Astrocyte (in vitro differentiated cells and primary cell): ENCODE data around the gene ARID3C. TPM values are rescaled to one million over a fixed set of nuclear protein-coding genes. Genes with fewer than 3 reads are reported as not detected.

Experiments
- DNase-seq: peaks from one replicate; pipeline ENCODE4 v3.0.0-alpha.2; 2010; ENCODE audit warnings: low read depth
- FAIRE-seq: peaks from 2 replicates; lab custom pipeline; 2011; peaks lifted over from hg19 to GRCh38; lab: Jason Lieb, UNC
- H2AFZ ChIP-seq: 2 replicates; pipeline ENCODE4 v1.6.0; 2012; ENCODE audit warnings: low read depth, low read length, inconsistent platforms
- H3K27ac ChIP-seq: 2 replicates; pipeline ENCODE4 v1.5.1; 2011; ENCODE audit warnings: low read depth, low read length, inconsistent platforms
- H3K27me3 ChIP-seq: 2 replicates; pipeline ENCODE4 v1.6.0; 2011; ENCODE audit warnings: low read length, inconsistent platforms; ENCODE audit not compliant: insufficient read depth
- H3K36me3 ChIP-seq: 2 replicates; pipeline ENCODE4 v1.5.1; 2011; ENCODE audit warnings: low read length, inconsistent platforms; ENCODE audit not compliant: insufficient read depth
- H3K4me1 ChIP-seq: 2 replicates; pipeline ENCODE4 v1.5.1; 2011; ENCODE audit warnings: low read length, inconsistent platforms; ENCODE audit not compliant: insufficient read depth
- H3K4me2 ChIP-seq: 2 replicates; pipeline ENCODE4 v1.6.0; 2012; ENCODE audit warnings: low read length, inconsistent platforms
- H3K4me3 ChIP-seq: 2 replicates; pipeline ENCODE4 v1.5.1; 2011; ENCODE audit warnings: low read depth, mild to moderate bottlenecking, low read length, inconsistent platforms; ENCODE audit not compliant: insufficient read depth
- H3K79me2 ChIP-seq: 2 replicates; pipeline ENCODE4 v1.6.0; 2012; ENCODE audit warnings: mild to moderate bottlenecking, low read length, inconsistent platforms; ENCODE audit not compliant: insufficient read depth
- H3K9ac ChIP-seq: 2 replicates; pipeline ENCODE4 v1.6.0; 2012; ENCODE audit warnings: mild to moderate bottlenecking, low read length, inconsistent platforms
- H3K9me3 ChIP-seq: 2 replicates; pipeline ENCODE4 v1.5.1; 2012; ENCODE audit warnings: low read depth, mild to moderate bottlenecking, low read length, inconsistent platforms; ENCODE audit not compliant: insufficient read depth
- H4K20me1 ChIP-seq: 2 replicates; pipeline ENCODE4 v1.6.0; 2012; ENCODE audit warnings: low read length, inconsistent platforms; ENCODE audit not compliant: insufficient read depth
- H3K27ac Mint-ChIP-seq: one replicate; pipeline ENCODE4 v1.8.0; 2021; ENCODE audit warnings: mild to moderate bottlenecking, mixed read lengths; ENCODE audit not compliant: unreplicated experiment
- H3K27me3 Mint-ChIP-seq: one replicate; pipeline ENCODE4 v1.8.0; 2021; ENCODE audit warnings: low read depth, mixed read lengths; ENCODE audit not compliant: unreplicated experiment
- H3K36me3 Mint-ChIP-seq: one replicate; pipeline ENCODE4 v1.8.0; 2021; ENCODE audit warnings: low read depth, mixed read lengths; ENCODE audit not compliant: unreplicated experiment
- H3K4me1 Mint-ChIP-seq: one replicate; pipeline ENCODE4 v1.8.0; 2021; ENCODE audit warnings: low read depth, mixed read lengths; ENCODE audit not compliant: unreplicated experiment
- H3K4me3 Mint-ChIP-seq: one replicate; pipeline ENCODE4 v1.8.0; 2021; ENCODE audit warnings: mild to moderate bottlenecking, moderate library complexity, mixed read lengths; ENCODE audit not compliant: unreplicated experiment
- H3K9me3 Mint-ChIP-seq: one replicate; pipeline ENCODE4 v1.8.0; 2021; ENCODE audit warnings: mild to moderate bottlenecking, mixed read lengths; ENCODE audit not compliant: unreplicated experiment
- CTCF ChIP-seq: IDR thresholded peaks from 2 replicates; pipeline ENCODE4 v1.5.1; 2011; ENCODE audit warnings: low read depth, mild to moderate bottlenecking, inconsistent platforms, low read length, moderate library complexity; ENCODE audit not compliant: insufficient read depth
- EZH2 ChIP-seq: IDR thresholded peaks from 2 replicates; pipeline ENCODE4 v1.6.1; 2012; ENCODE audit warnings: mild to moderate bottlenecking, low read length, inconsistent platforms; ENCODE audit not compliant: insufficient read depth
- total RNA-seq: library from RNA; stranded (reverse); gene quantifications from 2 replicates; pipeline ENCODE4 v1.2.1, GENCODE V29; 2021

The ARID3C gene
- total RNA-seq, 1 donor from 2014 or later: 0.16 TPM

- Histone ChIP-seq H3K9ac (no peak overlapping the region), H3K27ac (no peak overlapping the region), H4K20me1 (peaks cover 15% of the 10 kb centered on the region), H3K79me2 (no peaks in the 10 kb centered on the region), H3K4me1 (peaks cover 4% of the 10 kb centered on the region), H2AFZ (peak overlapping the region; percentile 66), H3K36me3 (no peaks in the 10 kb centered on the region), H3K4me3 (no peak overlapping the region), H3K9me3 (no peaks in the 10 kb centered on the region), H3K27me3 (peaks cover 53% of the 10 kb centered on the region), H3K4me2 (peak overlapping the region; percentile 76)
- Mint-ChIP-seq H3K27me3 (peaks cover 27% of the 10 kb centered on the region), H3K27ac (peak overlapping the region; percentile 85), H3K4me1 (peaks cover 30% of the 10 kb centered on the region), H3K9me3 (no peaks in the 10 kb centered on the region), H3K36me3 (no peaks in the 10 kb centered on the region), H3K4me3 (peak overlapping the region; percentile 78)
- TF ChIP-seq CTCF: no peak
- TF ChIP-seq EZH2: no peak
- DNase-seq (no peak), FAIRE-seq (no peak)
These were observed 51.2 kb downstream of the ARID3C start for GRCh38 chr9:34577400-34578240.

- Histone ChIP-seq H3K9ac (no peak overlapping the region), H3K4me3 (no peak overlapping the region), H3K79me2 (no peaks in the 10 kb centered on the region), H3K4me1 (peaks cover 4% of the 10 kb centered on the region), H3K27ac (no peak overlapping the region), H3K9me3 (no peaks in the 10 kb centered on the region), H4K20me1 (peaks cover 15% of the 10 kb centered on the region), H2AFZ (no peak overlapping the region), H3K27me3 (peaks cover 51% of the 10 kb centered on the region), H3K36me3 (no peaks in the 10 kb centered on the region), H3K4me2 (peak overlapping the region; percentile 76)
- Mint-ChIP-seq H3K27ac (peak overlapping the region; percentile 85), H3K4me3 (peak overlapping the region; percentile 78), H3K27me3 (peaks cover 26% of the 10 kb centered on the region), H3K36me3 (no peaks in the 10 kb centered on the region), H3K4me1 (peaks cover 30% of the 10 kb centered on the region), H3K9me3 (no peaks in the 10 kb centered on the region)
- DNase-seq: no peak
- FAIRE-seq: no peak
- TF ChIP-seq CTCF (no peak), EZH2 (no peak)
These were observed 52.1 kb downstream of the ARID3C start for GRCh38 chr9:34576597-34577399.
